Lung (tissue), 12 donors: ENCODE results near the gene FILIP1L. TPM values are rescaled to one million over a fixed set of nuclear protein-coding genes. Genes with fewer than 3 reads are reported as not detected.
A peak's percentile ranks its signal among the peaks of the same experiment; 100 is the strongest.

Experiments used
- ATAC-seq: fragments of 200-7000 bp; cut with Tn5 transposase; one replicate; pipeline ENCODE4 v1.9.1; 2020; ENCODE audit warnings: moderate number of reproducible peaks; ENCODE audit not compliant: insufficient read depth, low FRiP score
- DNase-seq, 3 donors: peaks; one replicate each; pipeline ENCODE4 v3.0.0-alpha.2; 2013 to 2017
- H3K27ac ChIP-seq, 2 donors: one replicate each; pipeline ENCODE4 v1.5.1; 2013; ENCODE audit warnings: mild to moderate bottlenecking in 2 of 2, moderate library complexity in 2 of 2, control low read depth in 1 of 2, inconsistent platforms in 1 of 2, low read depth in 1 of 2, low read length in 1 of 2
- H3K27me3 ChIP-seq, 3 donors: one replicate each; pipeline ENCODE4 v1.5.1; 2013; ENCODE audit warnings: low read length in 2 of 3; ENCODE audit not compliant: control insufficient read depth in 3 of 3, insufficient read depth in 3 of 3
- H3K36me3 ChIP-seq, 4 donors: one replicate each; pipeline ENCODE4 v1.5.1; 2013; ENCODE audit warnings: low read length in 4 of 4, mild to moderate bottlenecking in 1 of 4, moderate library complexity in 1 of 4; ENCODE audit not compliant: control insufficient read depth in 4 of 4, insufficient read depth in 4 of 4
- H3K4me1 ChIP-seq, 5 donors: one replicate each; pipeline ENCODE4 v1.5.1; 2013; ENCODE audit warnings: low read length in 5 of 5, mild to moderate bottlenecking in 2 of 5, moderate library complexity in 1 of 5; ENCODE audit not compliant: control insufficient read depth in 5 of 5, insufficient read depth in 5 of 5
- H3K4me3 ChIP-seq: one replicate; pipeline ENCODE4 v1.5.1; 2013; ENCODE audit warnings: mild to moderate bottlenecking, control low read depth, moderate library complexity
- H3K9ac ChIP-seq, 2 donors: one replicate each; pipeline ENCODE4 v1.5.1; 2013; ENCODE audit warnings: low read length in 2 of 2, control low read depth in 1 of 2; ENCODE audit not compliant: insufficient read depth in 1 of 2
- H3K9me3 ChIP-seq, 4 donors: one replicate each; pipeline ENCODE4 v1.5.1; 2013; ENCODE audit warnings: low read length in 3 of 4, mild to moderate bottlenecking in 1 of 4, moderate library complexity in 1 of 4; ENCODE audit not compliant: control insufficient read depth in 4 of 4, insufficient read depth in 3 of 4
- CTCF ChIP-seq: IDR thresholded peaks from 2 replicates; pipeline ENCODE4 v1.5.1; 2012; ENCODE audit warnings: mild to moderate bottlenecking; ENCODE audit errors: control extremely low read depth, extremely low read depth
- WGBS, 2 donors: extraction: QIAGEN DNeasy Blood & Tissue Kit; methylation state at CpG; one replicate each; pipeline ENCODE4 v1.1.7; 2013; 5-methylcytosine and 5-hydroxymethylcytosine counted together
- polyA plus RNA-seq, 2 donors: library from polyadenylated mRNA; stranded (reverse); fragments of 200-250 nt; gene quantifications; one replicate each; pipeline ENCODE4 v1.2.1, GENCODE V29; 2013
- total RNA-seq, 2 donors: library from RNA; depleted of rRNA in 1 of 2; stranded (reverse); fragments of >200 nt in 1 of 2; gene quantifications; one replicate each; pipeline ENCODE4 v1.2.1, GENCODE V29; 2014 to 2021
- donor health status: control.
- donor health status: control.
- donor health status: Bipolar disorder and iron deficiency.
- donor health status: healthy.
- donor health status: DM: yes; HTN: yes; CAD: no.

FILIP1L gene
- total and polyA plus RNA-seq, 4 donors: 8.3 to 27.8 (median 22.5) TPM

GRCh38 chr3:100103558-100104441 is 10.5 kb downstream of the FILIP1L start:
- ATAC-seq (no peak), DNase-seq (peak in 1 of 3 donors; percentile 50)
- peak overlapping the region in 1 of 2 donors; percentile 3 for H3K27ac ChIP-seq
- peaks cover 7 to 42% (median 20%) of the 10 kb centered on the region in 5 donors for H3K4me1 ChIP-seq
- no peak overlapping the region for H3K4me3 ChIP-seq
- 66 to 90% methylated on average over 4 of the region's 4 CpGs for WGBS, 2 donors
- no peak for TF ChIP-seq CTCF
- H3K27me3 ChIP-seq: no peaks in the 10 kb centered on the region
- no peak overlapping the region for H3K9ac ChIP-seq
- no peaks in the 10 kb centered on the region for H3K36me3 ChIP-seq
- no peaks in the 10 kb centered on the region for H3K9me3 ChIP-seq

GRCh38 chr3:100102757-100103156 is 11.5 kb downstream of the FILIP1L start:
- Histone ChIP-seq H3K4me1 (peaks cover 9 to 47% (median 24%) of the 10 kb centered on the region in 5 donors), H3K4me3 (no peak overlapping the region), H3K9me3 (no peaks in the 10 kb centered on the region), H3K9ac (no peak overlapping the region), H3K27ac (no peak overlapping the region), H3K27me3 (no peaks in the 10 kb centered on the region), H3K36me3 (no peaks in the 10 kb centered on the region)
- no peak for DNase-seq
- whole genome bisulfite sequencing, 2 donors: 92 to 95% methylated on average over 1 of the region's 1 CpG
- TF ChIP-seq CTCF: no peak
- ATAC-seq: no peak

- WGBS, 2 donors: 94 to 99% methylated on average over 2 of the region's 2 CpGs
- DNase-seq (no peak), ATAC-seq (no peak)
- no peak overlapping the region for H3K9ac ChIP-seq
- peak overlapping the region in 1 of 2 donors; percentile 40 for H3K27ac ChIP-seq
- no peaks in the 10 kb centered on the region for H3K9me3 ChIP-seq
- H3K4me3 ChIP-seq: no peak overlapping the region
- no peak for TF ChIP-seq CTCF
- no peaks in the 10 kb centered on the region for H3K27me3 ChIP-seq
- peaks cover 5 to 29% (median 12%) of the 10 kb centered on the region in 5 donors for H3K4me1 ChIP-seq
- no peaks in the 10 kb centered on the region for H3K36me3 ChIP-seq
These were observed 13.9 kb downstream of the FILIP1L start for GRCh38 chr3:100100425-100100824.
